ENCODE measurements around the gene ANO9.

ANO9 gene

GRCh38 chr11:441418-442274 lies at the start of gene ANO9:
ANO9 (minus strand) TSS chr11:442011; CDS start chr11:441926, 85 bp downstream.
- in situ Hi-C loops (cut with MboI; ENCODE audit: low sequenced_read_pairs): no loop called here

- in situ Hi-C loops (cut with MboI; ENCODE audit: low sequenced_read_pairs): no loop called here
Measured at GRCh38 chr11:491358-491757, 49.5 kb upstream of the ANO9 start.

- in situ Hi-C loops (cut with MboI; ENCODE audit: low sequenced_read_pairs): no loop called here
Measured at GRCh38 chr11:490930-491260, 49.1 kb upstream of the ANO9 start.

GRCh38 chr11:490186-490929 lies 48.5 kb upstream of the ANO9 start:
- in situ Hi-C loops (cut with MboI; ENCODE audit: low sequenced_read_pairs): no loop called here

GRCh38 chr11:489610-490185 lies 47.9 kb upstream of the ANO9 start:
- in situ Hi-C loops (cut with MboI; ENCODE audit: low sequenced_read_pairs): no loop called here

GRCh38 chr11:488992-489391 lies 47.2 kb upstream of the ANO9 start:
- in situ Hi-C loops (cut with MboI; ENCODE audit: low sequenced_read_pairs): no loop called here

GRCh38 chr11:488579-488978 lies 46.8 kb upstream of the ANO9 start:
- in situ Hi-C loops (cut with MboI; ENCODE audit: low sequenced_read_pairs): no loop called here

GRCh38 chr11:488062-488461 lies 46.3 kb upstream of the ANO9 start:
- in situ Hi-C loops (cut with MboI; ENCODE audit: low sequenced_read_pairs): no loop called here

- in situ Hi-C loops (cut with MboI; ENCODE audit: low sequenced_read_pairs): no loop called here
Measured at GRCh38 chr11:487571-488021, 45.8 kb upstream of the ANO9 start.

- in situ Hi-C loops (cut with MboI; ENCODE audit: low sequenced_read_pairs): no loop called here
Measured at GRCh38 chr11:486189-486588, 44.4 kb upstream of the ANO9 start.

GRCh38 chr11:484616-485015 lies 42.8 kb upstream of the ANO9 start:
- in situ Hi-C loops (cut with MboI; ENCODE audit: low sequenced_read_pairs): no loop called here

- in situ Hi-C loops (cut with MboI; ENCODE audit: low sequenced_read_pairs): no loop called here
Measured at GRCh38 chr11:479311-479710, 37.5 kb upstream of the ANO9 start.

GRCh38 chr11:477052-477715 lies 35.4 kb upstream of the ANO9 start:
- in situ Hi-C loops (cut with MboI; ENCODE audit: low sequenced_read_pairs): no loop called here

- in situ Hi-C loops (cut with MboI; ENCODE audit: low sequenced_read_pairs): no loop called here
Measured at GRCh38 chr11:476416-476815, 34.6 kb upstream of the ANO9 start.

GRCh38 chr11:475941-476340 lies 34.1 kb upstream of the ANO9 start:
- in situ Hi-C loops (cut with MboI; ENCODE audit: low sequenced_read_pairs): no loop called here

GRCh38 chr11:474914-475506 lies 33.2 kb upstream of the ANO9 start:
- in situ Hi-C loops (cut with MboI; ENCODE audit: low sequenced_read_pairs): no loop called here

GRCh38 chr11:473962-474785 lies 32.4 kb upstream of the ANO9 start:
- in situ Hi-C loops (cut with MboI; ENCODE audit: low sequenced_read_pairs): no loop called here

- in situ Hi-C loops (cut with MboI; ENCODE audit: low sequenced_read_pairs): no loop called here
Measured at GRCh38 chr11:473415-473814, 31.6 kb upstream of the ANO9 start.

- in situ Hi-C loops (cut with MboI; ENCODE audit: low sequenced_read_pairs): no loop called here
Measured at GRCh38 chr11:472816-473215, 31.0 kb upstream of the ANO9 start.

- in situ Hi-C loops (cut with MboI; ENCODE audit: low sequenced_read_pairs): no loop called here
Measured at GRCh38 chr11:472272-472671, 30.5 kb upstream of the ANO9 start.

All from HL-60/S4 treated with retinoic acid at 250 ng/mL for 4 days and 3 days (cell line).